ENCODE measurements around the gene HMCN1.

The HMCN1 gene

DNA sequence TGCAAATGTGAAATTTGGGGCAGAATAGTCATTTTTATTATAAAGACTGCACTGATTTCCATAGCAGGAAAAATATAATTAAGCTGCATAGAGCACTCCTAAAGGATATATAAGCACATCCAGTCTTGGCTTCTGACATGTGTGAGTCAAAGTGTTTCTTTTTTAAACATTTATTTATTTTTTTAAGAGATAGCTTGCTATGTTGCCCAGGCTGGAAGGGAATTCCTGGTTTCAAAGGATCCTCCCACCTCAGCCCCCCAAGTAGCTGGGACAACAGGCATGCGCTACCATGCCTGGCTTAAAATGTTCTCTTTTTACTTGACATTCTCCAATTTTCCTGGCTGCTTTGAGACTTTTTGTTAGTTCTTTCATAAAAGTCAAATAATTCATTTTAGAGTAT is 126.1 kb downstream of the HMCN1 start:
- DNase-seq (ENCODE audit: low read depth) = no peak
- H3K4me3 ChIP-seq (ENCODE audit: low read length) = no peak overlapping the region
- TF ChIP-seq, protein P1, sequence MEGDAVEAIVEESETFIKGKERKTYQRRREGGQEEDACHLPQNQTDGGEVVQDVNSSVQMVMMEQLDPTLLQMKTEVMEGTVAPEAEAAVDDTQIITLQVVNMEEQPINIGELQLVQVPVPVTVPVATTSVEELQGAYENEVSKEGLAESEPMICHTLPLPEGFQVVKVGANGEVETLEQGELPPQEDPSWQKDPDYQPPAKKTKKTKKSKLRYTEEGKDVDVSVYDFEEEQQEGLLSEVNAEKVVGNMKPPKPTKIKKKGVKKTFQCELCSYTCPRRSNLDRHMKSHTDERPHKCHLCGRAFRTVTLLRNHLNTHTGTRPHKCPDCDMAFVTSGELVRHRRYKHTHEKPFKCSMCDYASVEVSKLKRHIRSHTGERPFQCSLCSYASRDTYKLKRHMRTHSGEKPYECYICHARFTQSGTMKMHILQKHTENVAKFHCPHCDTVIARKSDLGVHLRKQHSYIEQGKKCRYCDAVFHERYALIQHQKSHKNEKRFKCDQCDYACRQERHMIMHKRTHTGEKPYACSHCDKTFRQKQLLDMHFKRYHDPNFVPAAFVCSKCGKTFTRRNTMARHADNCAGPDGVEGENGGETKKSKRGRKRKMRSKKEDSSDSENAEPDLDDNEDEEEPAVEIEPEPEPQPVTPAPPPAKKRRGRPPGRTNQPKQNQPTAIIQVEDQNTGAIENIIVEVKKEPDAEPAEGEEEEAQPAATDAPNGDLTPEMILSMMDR (conservative IDR thresholded peaks at IDR 0.05; ENCODE audit: low read length) = no peak

DNA sequence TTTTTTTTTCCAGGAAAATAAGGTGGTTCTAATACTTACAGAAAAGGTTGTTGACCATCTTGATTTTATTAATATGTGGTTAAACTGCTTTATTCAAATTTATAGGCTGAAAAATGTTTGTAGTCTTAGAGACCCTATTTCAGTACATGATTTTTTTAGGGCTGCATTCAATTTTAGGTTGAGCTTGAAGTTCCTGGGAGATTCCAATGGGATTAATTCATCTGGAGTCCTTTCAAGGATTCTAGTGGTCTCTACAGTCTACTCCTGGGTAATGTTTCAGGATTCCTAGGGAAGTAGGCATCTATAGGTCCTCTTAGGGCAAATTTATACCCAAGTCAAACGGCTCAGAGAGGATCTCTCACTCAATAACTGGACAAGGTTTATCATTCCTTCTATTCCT is 126.7 kb downstream of the HMCN1 start:
- H3K4me3 ChIP-seq (ENCODE audit: low read length) = no peak overlapping the region
- peak; percentile 47 for DNase-seq (ENCODE audit: low read depth)
- TF ChIP-seq, protein P1 (conservative IDR thresholded peaks at IDR 0.05; ENCODE audit: low read length) = no peak

DNA sequence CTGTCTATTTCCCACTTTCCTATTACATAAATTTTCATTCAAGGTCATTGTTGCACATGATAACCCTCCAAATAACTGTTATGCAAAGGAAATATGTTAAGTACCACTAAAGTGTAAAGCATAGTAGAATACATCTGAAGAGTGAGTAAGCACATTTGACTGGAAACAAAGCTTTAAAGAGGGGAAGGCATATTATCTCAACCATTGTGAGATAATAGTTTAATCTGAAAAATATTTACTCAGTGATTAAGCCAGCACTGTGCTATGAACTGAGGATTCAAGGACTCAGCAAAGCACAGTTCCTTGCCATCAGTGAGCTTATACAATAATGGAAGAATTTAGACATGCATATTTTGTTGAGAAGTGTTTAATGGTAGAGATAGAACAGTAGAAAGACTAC is 127.4 kb downstream of the HMCN1 start:
- H3K4me3 ChIP-seq (ENCODE audit: low read length) = no peak overlapping the region
- TF ChIP-seq, protein P1 (conservative IDR thresholded peaks at IDR 0.05; ENCODE audit: low read length) = no peak
- DNase-seq (ENCODE audit: low read depth) = no peak

DNA sequence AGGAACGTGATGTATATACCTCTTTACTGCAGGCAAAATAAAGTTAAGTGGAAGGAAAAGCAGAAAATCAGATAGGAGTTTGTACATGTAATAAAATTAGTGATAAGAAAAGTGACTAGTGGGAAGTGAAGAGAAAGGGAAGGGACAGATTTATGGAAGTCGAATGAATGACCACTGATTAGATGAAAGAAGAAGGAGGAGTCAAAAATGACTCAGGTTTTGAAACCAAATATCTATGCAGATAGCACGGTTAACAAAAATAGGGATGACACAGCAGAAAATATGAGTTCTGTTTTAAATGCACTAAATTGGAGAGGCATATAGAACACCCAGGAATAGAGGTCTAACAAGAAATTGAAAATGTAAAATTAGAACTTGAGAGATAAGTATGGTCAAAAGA is 128.0 kb downstream of the HMCN1 start:
- no peak for DNase-seq (ENCODE audit: low read depth)
- H3K4me3 ChIP-seq (ENCODE audit: low read length) = no peak overlapping the region
- TF ChIP-seq, protein P1 (conservative IDR thresholded peaks at IDR 0.05; ENCODE audit: low read length) = no peak

DNA sequence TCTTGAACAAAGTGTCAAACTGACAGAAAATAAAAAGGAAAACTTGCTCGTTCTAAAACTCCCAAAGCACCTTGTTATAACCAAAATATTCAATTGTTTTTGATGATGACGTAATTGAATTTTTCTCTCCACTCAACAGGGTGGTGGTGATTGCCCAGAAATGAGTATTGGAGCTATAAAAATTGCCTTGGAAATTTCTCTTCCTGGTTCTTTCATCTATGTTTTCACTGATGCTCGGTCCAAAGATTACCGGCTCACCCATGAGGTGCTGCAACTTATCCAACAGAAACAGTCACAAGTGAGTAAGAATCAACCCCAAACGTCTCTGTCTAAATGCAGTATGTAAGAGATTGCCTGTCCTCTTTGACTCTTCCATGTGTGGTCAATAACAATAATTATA is 130.1 kb downstream of the HMCN1 start:
- TF ChIP-seq, protein P1 (conservative IDR thresholded peaks at IDR 0.05; ENCODE audit: low read length) = no peak
- no peak overlapping the region for H3K4me3 ChIP-seq (ENCODE audit: low read length)
- no peak for DNase-seq (ENCODE audit: low read depth)

DNA sequence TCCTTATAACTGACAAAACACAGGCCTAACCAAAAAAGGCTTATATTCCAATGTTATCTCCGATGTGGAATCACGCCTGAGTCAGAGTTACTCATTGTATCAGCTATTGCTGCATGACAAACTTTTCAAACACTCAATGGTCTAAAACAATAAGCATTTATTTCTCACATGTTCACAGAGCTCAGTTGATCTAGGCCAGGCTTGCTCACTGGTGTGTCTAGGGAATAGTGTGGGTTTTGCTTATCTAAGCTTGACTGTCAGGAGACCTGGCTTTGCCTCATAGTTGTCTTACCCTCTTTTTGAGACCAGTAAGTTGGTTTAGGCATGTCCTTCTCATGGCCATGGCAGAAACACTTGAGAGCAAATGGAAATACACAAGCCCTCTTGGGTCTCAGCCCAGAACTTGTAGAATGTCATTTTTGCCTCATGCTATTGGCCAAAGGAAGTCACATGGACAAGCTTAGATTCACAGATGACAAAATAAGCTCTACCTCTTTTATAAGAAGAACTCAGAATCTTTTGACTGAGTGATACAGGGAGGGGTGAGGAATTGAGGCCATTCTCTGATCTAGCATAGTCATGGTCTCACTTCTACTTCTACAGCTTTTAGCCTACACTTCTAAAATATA is 130.8 kb downstream of the HMCN1 start:
- DNase-seq (ENCODE audit: low read depth) = peak; percentile 78
- TF ChIP-seq, protein P1 (conservative IDR thresholded peaks at IDR 0.05; ENCODE audit: low read length) = no peak
- H3K4me3 ChIP-seq (ENCODE audit: low read length) = no peak overlapping the region

DNA sequence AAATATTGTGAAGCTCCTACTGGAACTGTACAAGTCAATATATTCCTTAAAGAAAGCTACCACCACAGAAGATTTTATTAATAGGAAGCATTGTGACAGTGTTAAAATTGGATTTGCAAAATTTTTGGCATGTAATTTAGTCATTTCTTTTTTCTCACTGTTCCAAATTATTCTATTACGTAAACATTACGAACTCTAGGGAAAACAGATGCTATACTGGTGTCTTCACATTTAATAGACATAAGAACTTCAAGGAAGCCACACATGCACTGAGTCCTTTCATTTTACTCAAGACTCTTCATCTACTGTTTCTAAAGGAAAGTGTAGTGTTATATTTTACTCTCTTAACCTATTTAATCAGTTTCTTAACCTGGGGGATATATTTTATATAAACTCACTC is 135.4 kb downstream of the HMCN1 start:
- peak; percentile 54 for DNase-seq (ENCODE audit: low read depth)
- TF ChIP-seq, protein P1 (conservative IDR thresholded peaks at IDR 0.05; ENCODE audit: low read length) = no peak

More for the DNA sequence above, 135.4 kb downstream of the HMCN1 start:
- no peak overlapping the region for H3K4me3 ChIP-seq (ENCODE audit: low read length)
